Stomach (tissue), 4 donors: ENCODE data around the gene VAT1.

Experiments
- POLR2AphosphoS5 ChIP-seq, 3 donors: sonication (generic); formaldehyde crosslinking; IDR thresholded peaks; one replicate each; pipeline ENCODE4 v1.6.1; 2016; ENCODE audit warnings: antibody characterized with exemption in 3 of 3
- TF ChIP-seq, protein P1 (sequence below), 7 experiments: fragments of 450-650 bp in 4 of 7; fragments of 200-600 bp in 3 of 7; sonication (generic) in 3 of 7; IDR thresholded peaks; one replicate each; pipeline ENCODE4 v1.5.1; 2016 to 2019; ENCODE audit warnings: antibody characterized with exemption in 7 of 7, control low read depth in 2 of 7, mild to moderate bottlenecking in 1 of 7

DNA sequence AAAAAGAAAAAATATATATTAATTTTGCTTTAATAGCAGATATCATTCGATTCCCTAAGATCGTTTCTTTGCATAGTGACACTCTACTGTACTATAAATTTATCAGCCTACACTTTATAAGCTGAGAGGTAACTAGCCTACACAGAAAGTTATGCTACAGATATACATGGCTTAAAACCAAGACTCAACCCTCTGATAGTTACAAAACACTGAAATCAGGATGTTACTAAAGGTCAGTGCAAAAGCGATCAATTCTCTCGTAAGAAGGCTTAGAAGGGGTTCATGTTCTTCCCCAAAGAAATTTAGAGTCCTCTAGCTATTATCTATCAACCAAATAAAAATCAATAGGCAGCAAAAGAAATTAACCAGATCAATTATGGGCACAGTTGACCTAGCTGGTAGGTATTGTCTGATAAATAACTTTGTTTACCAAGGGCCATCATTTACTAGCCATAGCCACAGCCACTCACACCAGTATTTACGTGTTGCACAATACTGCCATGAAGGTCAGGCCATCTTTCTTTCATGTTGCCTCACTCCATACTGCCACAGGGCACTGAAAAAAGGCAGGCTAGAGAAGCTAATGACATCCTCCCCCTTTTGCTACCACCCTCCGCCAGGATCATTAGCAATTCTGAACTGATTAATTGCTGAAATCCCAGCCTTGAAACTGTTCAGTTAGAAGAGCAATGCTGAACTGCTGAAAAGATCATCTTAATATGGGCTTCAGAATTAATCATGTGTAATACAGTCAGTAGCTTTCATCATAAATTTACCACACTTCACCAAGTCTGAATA lies 46.6 kb upstream of the VAT1 start:
- TF ChIP-seq POLR2AphosphoS5 (IDR thresholded peaks at IDR 0.05): no peak
- TF ChIP-seq, protein P1, sequence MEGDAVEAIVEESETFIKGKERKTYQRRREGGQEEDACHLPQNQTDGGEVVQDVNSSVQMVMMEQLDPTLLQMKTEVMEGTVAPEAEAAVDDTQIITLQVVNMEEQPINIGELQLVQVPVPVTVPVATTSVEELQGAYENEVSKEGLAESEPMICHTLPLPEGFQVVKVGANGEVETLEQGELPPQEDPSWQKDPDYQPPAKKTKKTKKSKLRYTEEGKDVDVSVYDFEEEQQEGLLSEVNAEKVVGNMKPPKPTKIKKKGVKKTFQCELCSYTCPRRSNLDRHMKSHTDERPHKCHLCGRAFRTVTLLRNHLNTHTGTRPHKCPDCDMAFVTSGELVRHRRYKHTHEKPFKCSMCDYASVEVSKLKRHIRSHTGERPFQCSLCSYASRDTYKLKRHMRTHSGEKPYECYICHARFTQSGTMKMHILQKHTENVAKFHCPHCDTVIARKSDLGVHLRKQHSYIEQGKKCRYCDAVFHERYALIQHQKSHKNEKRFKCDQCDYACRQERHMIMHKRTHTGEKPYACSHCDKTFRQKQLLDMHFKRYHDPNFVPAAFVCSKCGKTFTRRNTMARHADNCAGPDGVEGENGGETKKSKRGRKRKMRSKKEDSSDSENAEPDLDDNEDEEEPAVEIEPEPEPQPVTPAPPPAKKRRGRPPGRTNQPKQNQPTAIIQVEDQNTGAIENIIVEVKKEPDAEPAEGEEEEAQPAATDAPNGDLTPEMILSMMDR (IDR thresholded peaks at IDR 0.05): no peak
